Measurements from ENCODE around the gene LBX2. TPM values are rescaled to one million over a fixed set of nuclear protein-coding genes. Genes with fewer than 3 reads are reported as not detected.
A peak's percentile ranks its signal among the peaks of the same experiment; 100 is the strongest.

The LBX2 gene
- total and polyA plus RNA-seq, 10 of the 15 experiments (the other 5 are each of a cell fraction or from before 2014, with no cell fraction given) = 0.08 to 4.0 (median 0.27) TPM

- TF ChIP-seq TCF3 (IDR thresholded peaks at IDR 0.05; ENCODE audit: borderline replicate concordance, insufficient read depth, low read depth, low read length) (0 out of 2 replicates have a peak, but pooled peaks have one; percentile 27), ATF2 (IDR thresholded peaks at IDR 0.05; ENCODE audit: low read length) (no peak), SP1 (IDR thresholded peaks at IDR 0.05; ENCODE audit: low read depth, low read length) (no peak), ZNF592 (IDR thresholded peaks at IDR 0.05) (no peak), RELA (IDR thresholded peaks at IDR 0.05; ENCODE audit: borderline replicate concordance, partially characterized antibody) (no peak), ELK1 (IDR thresholded peaks at IDR 0.05; ENCODE audit: low read depth, low read length) (peak; percentile 66), CEBPB (IDR thresholded peaks at IDR 0.05; ENCODE audit: borderline replicate concordance in 1 of 2, low read depth in 2 of 2, low read length in 2 of 2) (no peak), ATF7 (IDR thresholded peaks at IDR 0.05; ENCODE audit: low read depth) (peak; percentile 63; the same call in 1 of the 2 replicates), FOXM1 (IDR thresholded peaks at IDR 0.05; ENCODE audit: low read depth, low read length) (no peak), RCOR1 (conservative IDR thresholded peaks at IDR 0.05; ENCODE audit: low read depth, low read length) (no peak), GATAD2B (conservative IDR thresholded peaks at IDR 0.05; ENCODE audit: low read depth) (0 out of 2 replicates have a peak, but pooled peaks have one; percentile 43), KAT2A (conservative IDR thresholded peaks at IDR 0.05; ENCODE audit: control insufficient read depth, low read depth, low read length) (no peak), YBX1 (IDR thresholded peaks at IDR 0.05) (no peak), RAD51 (IDR thresholded peaks at IDR 0.05) (no peak), HCFC1 (IDR thresholded peaks at IDR 0.05; ENCODE audit: low read length) (peak; percentile 86), SUZ12 (IDR thresholded peaks at IDR 0.05; ENCODE audit: unreplicated experiment) (no peak), RBBP5 (conservative IDR thresholded peaks at IDR 0.05) (peak; percentile 68; the same call in 1 of the 2 replicates), SMAD1 (IDR thresholded peaks at IDR 0.05; ENCODE audit: low read depth, partially characterized antibody) (no peak), E2F8 (IDR thresholded peaks at IDR 0.05; ENCODE audit: low read depth, partially characterized antibody) (peak; percentile 54), TCF12 (IDR thresholded peaks at IDR 0.05; ENCODE audit: low read depth, low read length) (peak; percentile 40; the same call in 1 of the 2 replicates), FOXK2 (IDR thresholded peaks at IDR 0.05) (peak; percentile 53; the same call in 1 of the 2 replicates)
Measured at GRCh38 chr2:74482801-74483674, 16.4 kb downstream of the LBX2 start, which contains the start of the genes CCDC142 and TTC31 (continued).
